DOHH2 (cell line): ENCODE measurements around the gene ZNF274.

ENCODE experiments used
- CTCF ChIP-seq: fragments of 200-600 bp; sonication (generic); IDR thresholded peaks from one replicate; pipeline ENCODE4 v1.5.1; 2014; ENCODE audit warnings: antibody characterized with exemption, mild to moderate bottlenecking, low read depth, low read length; ENCODE audit not compliant: poor library complexity, severe bottlenecking
- EZH2phosphoT487 ChIP-seq: fragments of 200-600 bp; sonication (generic); IDR thresholded peaks from 2 replicates; pipeline ENCODE4 v1.6.1; 2017; ENCODE audit warnings: borderline replicate concordance, mild to moderate bottlenecking, antibody characterized with exemption, low read length, moderate library complexity, mixed read lengths

- no peak for TF ChIP-seq CTCF
- TF ChIP-seq EZH2phosphoT487, result no peak
Observed at GRCh38 chr19:58261600-58261967, 78.7 kb downstream of the ZNF274 start.
